ENCODE results near the gene DOCK4. TPM values are rescaled to one million over a fixed set of nuclear protein-coding genes. Genes with fewer than 3 reads are reported as not detected.

Gene DOCK4
- polyA plus RNA-seq, 1 donor (not counting 4 experiments of a cell fraction or from before 2014, with no cell fraction given) = 13.9 TPM

GRCh38 chr7:111985798-111986197 is 220.4 kb downstream of the DOCK4 start:
- Histone ChIP-seq H3K9me1 (ENCODE audit: control insufficient read depth, extremely low read depth, insufficient read depth, low read length) (no peaks in the 10 kb centered on the region), H3K9me3 (ENCODE audit: control insufficient read depth, low read depth, low read length) (no peaks in the 10 kb centered on the region), H3K27me3 (ENCODE audit: control insufficient read depth, extremely low read depth, insufficient read depth, low read length) (no peaks in the 10 kb centered on the region), H3K4me3 (ENCODE audit: control insufficient read depth in 2 of 3, extremely low read depth in 1 of 3, insufficient read depth in 2 of 3, low read depth in 1 of 3, low read length in 3 of 3) (no peak overlapping the region), H3K36me3 (ENCODE audit: control insufficient read depth in 2 of 2, extremely low read depth in 1 of 2, insufficient read depth in 2 of 2, low read length in 2 of 2) (peaks cover 3 to 4% of the 10 kb centered on the region in 2 experiments), H2AFZ (ENCODE audit: control insufficient read depth, low read length) (no peak overlapping the region), H3K4me2 (ENCODE audit: control insufficient read depth, extremely low read depth, insufficient read depth, low read depth, low read length) (no peak overlapping the region), H3K4me1 (ENCODE audit: control insufficient read depth, extremely low read depth, insufficient read depth, low read length) (peaks cover 14% of the 10 kb centered on the region), H3K9ac (ENCODE audit: control insufficient read depth, extremely low read depth, insufficient read depth, low read length) (no peak overlapping the region), H4K20me1 (ENCODE audit: control insufficient read depth, extremely low read depth, insufficient read depth, low read length) (no peaks in the 10 kb centered on the region), H3K27ac (ENCODE audit: control insufficient read depth, insufficient read depth, low read length) (no peak overlapping the region), H3K79me2 (ENCODE audit: control insufficient read depth, insufficient read depth, low read length) (no peaks in the 10 kb centered on the region)
- no peak for FAIRE-seq
- TF ChIP-seq CTCF (optimal IDR thresholded peaks at IDR 0.05 in 1 of 3, IDR thresholded peaks at IDR 0.05 in 1 of 3, conservative IDR thresholded peaks at IDR 0.05 in 1 of 3; ENCODE audit: extremely low read depth in 1 of 3, insufficient read depth in 2 of 3, low read length in 3 of 3) (no peak), EZH2 (IDR thresholded peaks at IDR 0.05; ENCODE audit: low read length) (no peak)
- dilution Hi-C loops (cut with MboI; ENCODE audit: extremely low pct_ligation_motif_present, low sequenced_read_pairs) = no loop called here
- DNase-seq (ENCODE audit: low read depth, low spot score) = no peak

- H3K36me3 ChIP-seq (ENCODE audit: control insufficient read depth in 2 of 2, extremely low read depth in 1 of 2, insufficient read depth in 2 of 2, low read length in 2 of 2) = peaks cover 0 to 7% of the 10 kb centered on the region in 2 experiments
- no peak overlapping the region for H3K9ac ChIP-seq (ENCODE audit: control insufficient read depth, extremely low read depth, insufficient read depth, low read length)
- no peaks in the 10 kb centered on the region for H4K20me1 ChIP-seq (ENCODE audit: control insufficient read depth, extremely low read depth, insufficient read depth, low read length)
- no peaks in the 10 kb centered on the region for H3K79me2 ChIP-seq (ENCODE audit: control insufficient read depth, insufficient read depth, low read length)
- peaks cover 15% of the 10 kb centered on the region for H3K4me1 ChIP-seq (ENCODE audit: control insufficient read depth, extremely low read depth, insufficient read depth, low read length)
- no peak for DNase-seq (ENCODE audit: low read depth, low spot score)
- TF ChIP-seq CTCF (optimal IDR thresholded peaks at IDR 0.05 in 1 of 3, IDR thresholded peaks at IDR 0.05 in 1 of 3, conservative IDR thresholded peaks at IDR 0.05 in 1 of 3; ENCODE audit: extremely low read depth in 1 of 3, insufficient read depth in 2 of 3, low read length in 3 of 3) = no peak
- TF ChIP-seq EZH2 (IDR thresholded peaks at IDR 0.05; ENCODE audit: low read length) = no peak
- H3K27ac ChIP-seq (ENCODE audit: control insufficient read depth, insufficient read depth, low read length) = no peak overlapping the region
- FAIRE-seq = no peak
- no peaks in the 10 kb centered on the region for H3K27me3 ChIP-seq (ENCODE audit: control insufficient read depth, extremely low read depth, insufficient read depth, low read length)
- no peak overlapping the region for H3K4me3 ChIP-seq (ENCODE audit: control insufficient read depth in 2 of 3, extremely low read depth in 1 of 3, insufficient read depth in 2 of 3, low read depth in 1 of 3, low read length in 3 of 3)
- no peak overlapping the region for H3K4me2 ChIP-seq (ENCODE audit: control insufficient read depth, extremely low read depth, insufficient read depth, low read depth, low read length)
- no peaks in the 10 kb centered on the region for H3K9me1 ChIP-seq (ENCODE audit: control insufficient read depth, extremely low read depth, insufficient read depth, low read length)
- no peak overlapping the region for H2AFZ ChIP-seq (ENCODE audit: control insufficient read depth, low read length)
- H3K9me3 ChIP-seq (ENCODE audit: control insufficient read depth, low read depth, low read length) = no peaks in the 10 kb centered on the region
- dilution Hi-C loops (cut with MboI; ENCODE audit: extremely low pct_ligation_motif_present, low sequenced_read_pairs) = no loop called here
These were observed 223.4 kb downstream of the DOCK4 start for GRCh38 chr7:111982804-111983203.
